ENCODE data around the gene TXNDC5.
"Not testable (repeated sequence)": the region's sequence is repeated elsewhere in the genome, so short reads cannot be mapped to it uniquely, and the experiment has no call there.

Gene TXNDC5

DNA sequence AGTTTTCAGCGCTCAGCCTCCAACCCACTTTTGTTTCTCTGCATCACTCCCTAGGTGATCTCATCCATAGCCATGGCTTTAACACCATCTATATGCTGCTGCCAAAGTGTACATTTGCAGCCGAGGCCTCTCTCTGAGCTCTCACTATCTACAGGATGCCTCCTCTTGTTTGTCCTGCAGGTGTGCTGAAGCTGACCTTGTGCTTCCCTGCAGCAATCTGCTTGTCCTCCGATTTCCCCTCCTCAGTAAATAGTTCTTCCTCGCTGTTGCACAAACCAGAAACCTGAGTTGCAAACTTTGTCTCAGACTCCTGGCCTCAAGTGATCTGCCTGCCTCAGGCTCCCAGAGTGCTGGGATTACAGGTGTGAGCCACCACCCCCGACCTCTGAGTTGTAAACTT is 3.7 kb upstream of the TXNDC5 start:
- no peak for DNase-seq

DNA sequence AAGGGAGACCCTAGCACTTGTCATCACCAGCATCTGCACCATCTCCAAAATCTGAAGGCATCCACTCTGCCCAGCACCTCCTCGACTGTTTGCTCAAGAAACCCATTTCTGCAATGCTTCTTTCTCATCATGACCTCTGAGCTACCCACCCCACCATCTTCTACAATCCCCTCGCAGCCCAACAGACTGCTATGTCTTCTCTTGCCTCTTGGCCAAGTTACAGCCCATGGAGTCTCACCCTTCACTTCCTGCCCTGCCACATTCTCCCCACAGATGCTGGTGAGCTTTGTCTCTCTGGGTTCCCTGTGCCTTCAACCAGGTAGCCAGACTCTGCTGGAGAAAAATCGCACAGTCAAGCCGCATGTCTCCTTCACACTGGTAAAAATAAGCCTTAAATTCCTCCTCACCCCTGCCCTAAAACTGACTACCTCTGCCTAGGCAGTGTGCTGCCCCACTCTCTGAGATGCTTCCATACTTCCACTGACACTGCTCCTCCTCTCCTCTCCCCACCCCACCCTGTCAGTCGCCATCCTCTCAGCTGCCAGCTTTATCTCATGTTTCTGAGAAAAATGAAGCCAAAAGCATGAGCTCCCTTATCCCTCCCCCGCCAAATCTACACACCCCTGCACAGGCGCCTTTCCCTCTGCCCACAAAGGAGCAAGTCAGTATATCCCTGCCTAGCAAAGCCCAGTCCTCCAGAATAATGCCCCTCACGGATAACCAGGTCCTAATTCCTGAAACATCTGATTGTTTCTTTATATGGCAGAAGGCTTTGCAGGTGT is 2.3 kb upstream of the TXNDC5 start:
- no peak for DNase-seq

DNA sequence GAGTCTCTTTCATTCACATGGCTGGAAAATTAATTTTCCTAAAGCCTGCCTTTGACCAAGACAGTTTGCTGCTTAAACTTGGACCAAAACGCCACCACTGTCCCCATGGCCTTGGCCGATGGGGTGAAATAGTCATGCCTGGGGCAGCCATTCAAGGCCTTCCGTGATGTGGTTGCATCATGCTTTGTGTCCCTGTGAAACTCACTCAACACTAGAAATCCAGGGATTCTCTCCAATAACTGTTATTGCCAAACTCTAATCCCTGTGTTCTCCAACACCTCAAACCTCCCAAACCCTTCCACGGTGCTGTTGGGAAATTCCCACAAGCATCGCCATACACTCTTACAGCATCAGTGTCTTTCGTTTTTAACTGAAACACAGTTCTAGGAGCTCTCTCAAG is 1.4 kb upstream of the TXNDC5 start:
- DNase-seq, result no peak

DNA sequence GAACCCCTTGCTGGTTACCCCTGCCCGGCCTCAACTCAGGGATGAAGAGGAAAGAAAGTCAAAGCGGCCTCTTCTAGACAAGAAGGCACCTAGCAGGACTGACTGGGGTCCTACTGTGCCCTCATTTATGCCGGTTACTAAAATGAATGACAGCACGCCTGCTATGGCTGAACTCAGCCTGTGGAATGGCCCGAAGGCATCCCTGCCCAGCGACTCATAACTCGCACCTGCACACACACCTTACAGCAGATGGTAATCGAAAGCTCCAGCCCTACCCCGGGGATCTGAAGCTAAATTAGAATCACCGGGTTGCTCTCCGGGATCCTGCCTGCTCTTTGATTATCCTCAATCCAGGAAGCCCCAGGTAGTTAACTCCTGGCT is 747 bp upstream of the TXNDC5 start:
- DNase-seq, result no peak

DNA sequence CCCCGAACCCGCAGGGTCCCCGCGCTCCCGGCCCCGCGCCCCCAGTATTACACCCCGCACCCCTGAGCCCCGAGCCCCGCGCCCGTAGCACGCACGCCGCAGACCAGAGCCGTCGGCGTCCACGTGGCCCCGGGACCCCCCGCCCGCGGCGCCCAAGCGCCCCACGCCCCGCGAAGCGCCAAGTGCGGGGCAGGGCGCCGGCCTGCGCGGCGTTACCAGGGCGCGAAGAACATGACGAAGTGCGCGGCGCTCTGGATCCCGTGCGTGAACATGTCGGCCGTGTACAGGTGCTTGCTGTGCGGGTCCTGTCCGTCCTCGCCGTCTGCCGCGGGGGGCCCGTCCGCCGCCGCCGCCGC is 312 bp downstream of the TXNDC5 start:
- DNase-seq, result no peak

GRCh38 chr6:7909323-7910276 is 988 bp downstream of the TXNDC5 start:
- peak; percentile 59 for DNase-seq

- no peak for DNase-seq
Observed at GRCh38 chr6:7907159-7907558, 3.4 kb downstream of the TXNDC5 start.

GRCh38 chr6:7906741-7907140 is 3.8 kb downstream of the TXNDC5 start:
- DNase-seq, result no peak

DNA sequence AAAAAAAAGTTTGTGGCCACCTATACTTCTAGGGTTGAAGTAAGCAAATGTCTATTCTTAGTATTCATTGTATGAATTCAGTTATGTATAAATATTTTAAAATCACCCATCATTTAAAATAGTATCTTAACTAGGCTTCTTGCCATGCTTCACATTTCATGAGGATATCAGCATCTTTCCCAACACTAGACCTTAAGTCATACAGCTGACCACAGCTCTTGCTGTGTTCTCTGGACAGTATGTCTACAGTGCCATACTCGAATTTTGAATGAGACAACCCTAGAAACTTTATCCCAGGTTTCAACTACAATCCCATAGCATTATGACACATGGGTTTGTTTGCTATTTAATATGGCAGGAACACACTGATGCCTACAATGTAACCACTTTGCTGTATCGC is 5.2 kb downstream of the TXNDC5 start:
- DNase-seq, result no peak

DNA sequence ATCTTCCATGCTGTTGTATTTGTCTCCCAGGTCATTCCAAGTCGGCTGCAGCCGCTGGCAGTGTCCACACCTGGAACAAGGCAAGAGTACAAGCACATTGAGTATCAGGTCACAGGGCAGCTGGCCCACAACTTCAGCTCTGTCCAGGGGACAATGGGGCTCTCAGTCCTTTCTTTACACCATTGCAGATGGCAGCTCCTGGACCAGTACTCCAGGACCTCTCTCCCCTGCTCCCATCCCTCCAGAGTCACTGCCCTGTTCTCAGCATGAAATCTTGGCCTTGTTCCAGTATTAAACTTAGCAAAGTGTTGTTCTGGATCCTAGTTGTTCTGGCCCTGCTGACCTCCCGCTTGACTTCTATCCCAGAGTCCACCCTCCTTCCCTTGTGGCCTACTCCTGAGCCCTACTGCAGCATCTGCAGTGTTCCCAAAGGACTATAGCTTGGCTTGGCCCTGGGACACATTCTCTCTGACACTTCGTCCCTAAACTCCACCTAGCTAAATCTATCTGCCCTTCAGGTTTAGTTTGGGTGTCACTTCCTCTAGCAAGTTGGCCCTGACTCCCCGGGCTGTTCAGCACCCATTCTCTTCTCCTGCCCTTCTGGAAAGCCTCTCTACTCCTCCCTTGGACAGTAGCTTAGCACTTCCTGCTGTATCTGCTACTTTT is 5.8 kb downstream of the TXNDC5 start:
- DNase-seq, result no peak

DNA sequence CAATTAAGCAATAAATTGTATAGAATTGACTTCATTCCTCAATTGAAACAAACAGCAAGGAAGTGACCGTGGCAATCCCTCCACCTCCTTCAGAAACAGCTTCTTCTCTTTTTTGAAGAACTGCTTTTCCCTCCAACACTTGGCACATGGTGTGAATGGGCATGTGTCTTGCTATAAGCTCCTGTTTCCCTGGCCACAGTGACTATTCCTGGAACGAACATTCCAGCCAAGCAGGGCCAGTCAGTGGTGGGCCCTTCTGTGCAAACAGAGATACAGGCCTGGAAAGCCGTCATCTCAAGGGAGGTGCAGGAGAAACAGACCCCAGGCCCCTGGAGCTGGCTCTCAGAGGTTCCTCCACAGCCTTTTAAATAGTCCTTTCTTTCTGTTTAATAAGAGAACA is 6.9 kb downstream of the TXNDC5 start:
- DNase-seq, result no peak

DNA sequence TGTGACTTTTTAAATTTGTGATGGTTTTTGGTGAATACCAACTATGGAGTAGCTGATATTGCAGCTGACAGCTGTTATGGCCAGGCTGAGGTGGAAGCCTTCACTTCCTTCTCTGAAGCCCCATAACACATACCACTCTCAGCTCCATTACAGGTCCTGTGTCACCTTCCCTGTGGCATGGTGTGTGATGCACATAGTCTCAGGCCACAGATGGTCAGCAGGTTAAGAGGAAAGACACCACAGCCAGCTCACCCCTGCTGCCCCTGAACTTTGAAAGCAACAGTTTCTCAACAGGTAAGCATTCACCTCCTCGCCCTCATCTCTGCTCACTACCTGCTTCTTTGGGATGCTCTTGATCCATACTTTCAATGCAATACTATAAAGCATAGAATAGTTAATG is 7.7 kb downstream of the TXNDC5 start:
- DNase-seq, result no peak

DNA sequence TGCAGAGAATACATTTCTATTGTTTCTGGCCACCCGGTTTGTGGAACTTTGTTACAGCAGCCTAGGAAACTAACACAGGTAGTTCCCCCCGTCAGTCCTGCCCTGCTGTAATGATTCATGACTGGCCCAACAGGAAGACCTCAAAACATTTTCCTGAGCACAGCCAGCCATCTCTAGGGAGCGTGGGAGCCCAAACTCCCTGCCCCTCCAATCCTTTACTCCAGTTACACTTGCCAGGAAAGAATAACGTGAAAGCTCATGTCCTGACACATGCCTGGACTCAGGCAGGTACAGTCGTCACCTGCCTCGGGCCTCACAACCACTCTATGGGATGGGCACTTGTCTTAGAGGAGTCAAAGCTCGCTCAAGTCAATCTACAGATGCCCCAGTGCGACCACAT is 8.4 kb downstream of the TXNDC5 start:
- DNase-seq, result no peak

DNA sequence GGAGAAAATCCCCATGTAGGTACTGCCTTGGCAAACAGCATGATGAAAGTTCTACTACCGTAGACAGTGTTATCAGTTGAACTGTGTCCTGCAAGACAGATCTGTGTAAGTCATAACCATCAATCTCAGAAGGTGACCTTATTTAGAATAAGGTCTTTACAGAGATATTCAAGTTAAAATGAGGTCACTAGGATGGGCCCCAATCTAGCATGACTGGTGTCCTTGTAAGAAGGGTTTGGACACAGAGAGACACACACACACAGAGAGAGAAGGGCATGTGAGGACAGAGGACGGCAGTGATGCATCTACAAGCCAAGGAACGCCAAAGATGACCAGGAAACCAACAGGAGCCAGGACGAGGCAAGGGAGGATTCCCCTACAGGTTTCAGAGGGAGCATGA is 8.8 kb downstream of the TXNDC5 start:
- DNase-seq, result no peak

DNA sequence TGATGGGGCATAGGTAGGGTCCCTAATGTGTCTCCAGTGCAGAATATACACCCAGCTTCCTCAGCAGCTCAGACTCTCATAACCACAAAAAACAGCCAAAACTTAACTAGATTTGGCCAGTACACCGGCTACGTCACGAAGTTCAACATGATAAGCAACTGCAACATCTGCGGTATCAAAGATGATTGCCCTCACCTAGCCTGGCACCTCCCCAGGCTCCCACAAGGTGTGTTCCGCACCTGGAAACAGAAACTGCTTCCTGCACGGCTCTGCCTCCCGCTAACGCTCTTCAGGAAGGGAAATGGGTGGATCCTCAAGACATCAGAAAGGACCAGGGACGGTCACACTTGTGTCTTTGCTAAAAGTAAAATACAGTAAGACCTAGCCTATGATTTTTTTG is 9.5 kb downstream of the TXNDC5 start:
- no peak for DNase-seq

- DNase-seq, result no peak
Observed at GRCh38 chr6:7900621-7901020, 10.0 kb downstream of the TXNDC5 start.

DNA sequence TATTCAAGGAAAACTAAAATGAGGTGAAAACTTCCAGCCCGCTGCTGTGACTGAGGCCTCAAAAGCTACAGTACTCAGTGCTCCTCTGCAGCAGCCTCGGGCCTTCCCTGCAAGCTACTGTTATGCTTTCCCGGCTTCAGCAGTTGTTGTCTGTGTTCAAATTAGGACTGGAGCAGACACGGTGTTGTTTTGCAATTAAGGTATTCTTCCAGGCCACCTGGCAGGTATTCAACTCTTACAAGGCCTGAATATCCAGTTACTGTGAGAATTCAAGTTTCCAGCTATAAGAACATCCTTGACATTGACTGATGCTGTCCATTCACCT is 10.7 kb downstream of the TXNDC5 start:
- DNase-seq, result no peak

DNA sequence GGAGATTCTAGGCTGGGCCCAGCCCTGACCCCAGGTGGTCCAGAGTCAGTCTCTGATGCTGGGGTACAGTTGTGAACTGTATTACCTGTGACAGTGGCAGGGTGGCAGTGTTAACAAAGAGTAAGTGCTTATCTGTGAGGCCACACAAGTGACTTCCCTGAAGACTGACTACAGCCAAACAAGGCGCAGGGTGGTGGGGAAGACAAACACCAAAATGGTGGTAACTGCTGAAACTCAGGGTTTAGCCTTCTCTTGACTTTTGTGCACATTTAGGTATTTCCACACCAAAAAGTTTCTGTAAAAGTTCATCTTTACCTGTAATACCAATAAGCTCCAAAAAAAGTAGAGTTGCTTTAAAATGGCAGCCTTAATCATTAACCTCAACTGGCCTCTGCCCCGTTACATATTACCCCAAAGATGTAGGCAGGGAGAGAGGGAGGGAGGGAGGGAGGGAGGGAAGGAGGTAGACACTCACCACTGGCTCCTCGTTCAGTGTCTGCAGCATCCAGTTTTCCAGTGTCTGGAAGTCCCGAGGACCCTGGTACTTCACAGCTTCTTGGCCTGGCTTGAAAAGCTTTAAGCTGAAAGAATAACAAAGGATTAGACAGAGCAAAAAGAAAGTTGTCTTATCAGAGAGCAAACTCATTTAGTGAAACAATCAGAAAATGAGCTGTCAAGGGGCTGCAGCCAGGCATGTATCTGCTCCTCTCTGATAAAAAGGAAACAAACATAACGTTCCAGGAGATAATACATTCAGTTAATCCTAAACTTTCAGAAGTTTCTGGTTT is 11.3 kb downstream of the TXNDC5 start:
- DNase-seq, result no peak

- not testable (repeated sequence) for DNase-seq
Observed at GRCh38 chr6:7898193-7898586, 12.4 kb downstream of the TXNDC5 start.

GRCh38 chr6:7897461-7898192 is 13.0 kb downstream of the TXNDC5 start:
- no peak for DNase-seq

GRCh38 chr6:7896465-7896987 is 14.1 kb downstream of the TXNDC5 start:
- DNase-seq, result no peak

- DNase-seq, result no peak
Observed at GRCh38 chr6:7895125-7895423, 15.5 kb downstream of the TXNDC5 start.

All from fibroblast of skin of back (primary cell).